AG04449 (cell line): ENCODE results near the gene SERPINE1.
"Not testable (repeated sequence)": the region's sequence is repeated elsewhere in the genome, so short reads cannot be mapped to it uniquely, and the experiment has no call there.

ENCODE experiments used
- CTCF ChIA-PET: fragments of 350-600 bp; formaldehyde crosslinking; extraction: SDS; loops from one replicate; lab custom pipeline; 2021; ENCODE audit warnings: antibody characterized with exemption; lab: Yijun Ruan, JAX
- POLR2A ChIA-PET: fragments of 400-600, 350-600 bp; formaldehyde crosslinking; extraction: SDS; loops from one replicate; lab custom pipeline; 2020; ENCODE audit warnings: antibody characterized with exemption, inconsistent platforms; lab: Yijun Ruan, JAX
- DNase-seq: peaks from one replicate; pipeline ENCODE4 v3.0.0-alpha.2; 2010; ENCODE audit warnings: low read depth, low spot score
- H3K4me3 ChIP-seq: 2 replicates; pipeline ENCODE4 v1.5.1; 2011; ENCODE audit warnings: low read depth, mild to moderate bottlenecking, control low read depth, low read length
- CTCF ChIP-seq: IDR thresholded peaks from one replicate; pipeline ENCODE4 v1.5.1; 2011; ENCODE audit warnings: mild to moderate bottlenecking, moderate library complexity, low read length, control low read depth, inconsistent platforms; ENCODE audit not compliant: insufficient read depth; ENCODE audit errors: missing control alignments

Gene SERPINE1

GRCh38 chr7:101087334-101088068, 39.4 kb upstream of the SERPINE1 start:
- POLR2A ChIA-PET: interaction anchor here (0.6 to 0.7 kb wide), 2 partner anchors 30 to 198 kb away, joined by 3 read pairs; partner anchors contain the start of gene UFSP1
- CTCF ChIA-PET: interaction anchor here (1.1 to 5.6 kb wide), 5 partner anchors 8 to 193 kb away, joined by 3 to 49 read pairs (median 8); partner anchors contain the start of gene ACHE
- H3K4me3 ChIP-seq: no peak overlapping the region
- TF ChIP-seq CTCF: no peak
- no peak for DNase-seq

GRCh38 chr7:101088069-101088425, 38.9 kb upstream of the SERPINE1 start:
- POLR2A ChIA-PET: interaction anchor here (0.6 kb wide), 1 partner anchor 30 kb away, joined by 3 read pairs; no protein-coding TSS in a partner anchor
- CTCF ChIA-PET: interaction anchor here (1.7 to 4.3 kb wide), 2 partner anchors 11 to 193 kb away, joined by 5 to 18 read pairs; partner anchors contain the start of gene ACHE
- H3K4me3 ChIP-seq: no peak overlapping the region
- DNase-seq: no peak
- TF ChIP-seq CTCF: no peak

- ChIA-PET POLR2A (no interaction called here), CTCF (interaction anchor here (1.1 kb wide), 1 partner anchor 47 kb away, joined by 3 read pairs; no protein-coding TSS in a partner anchor)
- H3K4me3 ChIP-seq: no peak overlapping the region
- no peak for DNase-seq
- no peak for TF ChIP-seq CTCF
Measured at GRCh38 chr7:101088858-101089529, 37.9 kb upstream of the SERPINE1 start.

DNA sequence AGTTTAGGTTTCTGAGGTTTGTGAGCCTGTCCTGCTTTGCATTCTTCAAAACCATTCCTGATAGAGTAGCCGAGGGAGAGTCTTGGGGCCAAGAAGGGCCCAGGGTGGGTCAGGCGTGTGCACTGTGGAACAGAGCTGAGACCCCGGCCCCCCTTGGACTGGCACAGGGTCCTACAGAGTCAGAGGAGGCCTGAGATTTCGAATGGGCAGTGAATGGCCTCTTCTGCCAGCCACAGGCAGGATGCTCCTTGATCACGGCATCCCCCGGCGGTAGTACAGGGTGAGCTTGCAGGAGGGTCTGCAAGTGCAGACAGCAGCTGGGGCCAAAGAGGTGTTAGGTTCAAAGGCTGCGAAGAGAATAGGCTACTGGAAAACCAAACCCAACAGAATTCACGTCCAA, 37.0 kb upstream of the SERPINE1 start:
- ChIA-PET POLR2A (interaction anchor here (0.7 to 1.2 kb wide), 2 partner anchors 37 to 216 kb away, joined by 3 to 4 read pairs; partner anchors contain the start of gene SERPINE1), CTCF (interaction anchor here (1.1 to 1.7 kb wide), 2 partner anchors 12 to 47 kb away, joined by 3 to 5 read pairs; no protein-coding TSS in a partner anchor)
- no peak for DNase-seq
- no peak for TF ChIP-seq CTCF
- no peak overlapping the region for H3K4me3 ChIP-seq

GRCh38 chr7:101092266-101092905, 34.5 kb upstream of the SERPINE1 start:
- POLR2A ChIA-PET, DNase-seq, CTCF ChIA-PET, H3K4me3 ChIP-seq: not testable (repeated sequence)

GRCh38 chr7:101093906-101094305, 33.0 kb upstream of the SERPINE1 start:
- POLR2A ChIA-PET: interaction anchor here (0.8 to 3.8 kb wide), 5 partner anchors 24 to 43 kb away, joined by 3 to 42 read pairs (median 6); partner anchors contain the start of gene SERPINE1
- CTCF ChIA-PET: interaction anchor here (0.8 to 4.3 kb wide), 7 partner anchors 9 to 50 kb away, joined by 3 to 49 read pairs (median 5); partner anchors contain the start of gene TRIM56
- peak; percentile 80 for DNase-seq
- TF ChIP-seq CTCF: no peak
- H3K4me3 ChIP-seq: no peak overlapping the region
